HL-60 (cell line): ENCODE measurements around the gene TGFBI.

ENCODE experiments used
- DNase-seq, 2 experiments: peaks; one replicate each; pipeline ENCODE4 v3.0.0-alpha.2; 2010 to 2020; ENCODE audit warnings: low read depth in 1 of 2, low spot score in 1 of 2
- H3K27ac ChIP-seq: fragments of 250-450 bp; sonication (Bioruptor Pico); replicated peaks from 2 replicates; pipeline ENCODE4 v1.5.1; 2020; ENCODE audit warnings: mild to moderate bottlenecking, moderate library complexity
- H3K27me3 ChIP-seq: fragments of 250-450 bp; sonication (Bioruptor Pico); 2 replicates; pipeline ENCODE4 v1.5.1; 2021; ENCODE audit warnings: mild to moderate bottlenecking, moderate library complexity; ENCODE audit not compliant: insufficient read depth, poor library complexity, severe bottlenecking
- H3K4me3 ChIP-seq: replicated peaks from 2 replicates; pipeline ENCODE4 v1.5.1; 2011; ENCODE audit warnings: mild to moderate bottlenecking, control low read depth, low read length; ENCODE audit not compliant: insufficient read depth
- GABPA ChIP-seq: IDR thresholded peaks from 2 replicates; pipeline ENCODE4 v1.6.1; 2012; ENCODE audit warnings: low read depth
- POLR2AphosphoS5 ChIP-seq: IDR thresholded peaks from 2 replicates; pipeline ENCODE4 v1.6.1; 2012; ENCODE audit warnings: low read depth
- SPI1 ChIP-seq: IDR thresholded peaks from 2 replicates; pipeline ENCODE4 v1.6.1; 2012; ENCODE audit warnings: low read depth, mild to moderate bottlenecking, borderline replicate concordance
- TF ChIP-seq, protein P1 (sequence below): IDR thresholded peaks from 2 replicates; pipeline ENCODE4 v1.6.1; 2012; ENCODE audit warnings: low read depth; ENCODE audit not compliant: insufficient replicate concordance
- TF ChIP-seq, protein P2 (sequence below): IDR thresholded peaks from one replicate; pipeline ENCODE4 v1.5.1; 2011; ENCODE audit warnings: low read length, control low read depth, inconsistent platforms; ENCODE audit not compliant: insufficient read depth

TGFBI gene

GRCh38 chr5:136055612-136056309 is 27.0 kb downstream of the TGFBI start:
- TF ChIP-seq, protein P1, sequence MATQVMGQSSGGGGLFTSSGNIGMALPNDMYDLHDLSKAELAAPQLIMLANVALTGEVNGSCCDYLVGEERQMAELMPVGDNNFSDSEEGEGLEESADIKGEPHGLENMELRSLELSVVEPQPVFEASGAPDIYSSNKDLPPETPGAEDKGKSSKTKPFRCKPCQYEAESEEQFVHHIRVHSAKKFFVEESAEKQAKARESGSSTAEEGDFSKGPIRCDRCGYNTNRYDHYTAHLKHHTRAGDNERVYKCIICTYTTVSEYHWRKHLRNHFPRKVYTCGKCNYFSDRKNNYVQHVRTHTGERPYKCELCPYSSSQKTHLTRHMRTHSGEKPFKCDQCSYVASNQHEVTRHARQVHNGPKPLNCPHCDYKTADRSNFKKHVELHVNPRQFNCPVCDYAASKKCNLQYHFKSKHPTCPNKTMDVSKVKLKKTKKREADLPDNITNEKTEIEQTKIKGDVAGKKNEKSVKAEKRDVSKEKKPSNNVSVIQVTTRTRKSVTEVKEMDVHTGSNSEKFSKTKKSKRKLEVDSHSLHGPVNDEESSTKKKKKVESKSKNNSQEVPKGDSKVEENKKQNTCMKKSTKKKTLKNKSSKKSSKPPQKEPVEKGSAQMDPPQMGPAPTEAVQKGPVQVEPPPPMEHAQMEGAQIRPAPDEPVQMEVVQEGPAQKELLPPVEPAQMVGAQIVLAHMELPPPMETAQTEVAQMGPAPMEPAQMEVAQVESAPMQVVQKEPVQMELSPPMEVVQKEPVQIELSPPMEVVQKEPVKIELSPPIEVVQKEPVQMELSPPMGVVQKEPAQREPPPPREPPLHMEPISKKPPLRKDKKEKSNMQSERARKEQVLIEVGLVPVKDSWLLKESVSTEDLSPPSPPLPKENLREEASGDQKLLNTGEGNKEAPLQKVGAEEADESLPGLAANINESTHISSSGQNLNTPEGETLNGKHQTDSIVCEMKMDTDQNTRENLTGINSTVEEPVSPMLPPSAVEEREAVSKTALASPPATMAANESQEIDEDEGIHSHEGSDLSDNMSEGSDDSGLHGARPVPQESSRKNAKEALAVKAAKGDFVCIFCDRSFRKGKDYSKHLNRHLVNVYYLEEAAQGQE, result no peak
- TF ChIP-seq GABPA, result no peak
- no peak for TF ChIP-seq POLR2AphosphoS5
- TF ChIP-seq, protein P2, sequence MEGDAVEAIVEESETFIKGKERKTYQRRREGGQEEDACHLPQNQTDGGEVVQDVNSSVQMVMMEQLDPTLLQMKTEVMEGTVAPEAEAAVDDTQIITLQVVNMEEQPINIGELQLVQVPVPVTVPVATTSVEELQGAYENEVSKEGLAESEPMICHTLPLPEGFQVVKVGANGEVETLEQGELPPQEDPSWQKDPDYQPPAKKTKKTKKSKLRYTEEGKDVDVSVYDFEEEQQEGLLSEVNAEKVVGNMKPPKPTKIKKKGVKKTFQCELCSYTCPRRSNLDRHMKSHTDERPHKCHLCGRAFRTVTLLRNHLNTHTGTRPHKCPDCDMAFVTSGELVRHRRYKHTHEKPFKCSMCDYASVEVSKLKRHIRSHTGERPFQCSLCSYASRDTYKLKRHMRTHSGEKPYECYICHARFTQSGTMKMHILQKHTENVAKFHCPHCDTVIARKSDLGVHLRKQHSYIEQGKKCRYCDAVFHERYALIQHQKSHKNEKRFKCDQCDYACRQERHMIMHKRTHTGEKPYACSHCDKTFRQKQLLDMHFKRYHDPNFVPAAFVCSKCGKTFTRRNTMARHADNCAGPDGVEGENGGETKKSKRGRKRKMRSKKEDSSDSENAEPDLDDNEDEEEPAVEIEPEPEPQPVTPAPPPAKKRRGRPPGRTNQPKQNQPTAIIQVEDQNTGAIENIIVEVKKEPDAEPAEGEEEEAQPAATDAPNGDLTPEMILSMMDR, result no peak
- no peak for TF ChIP-seq SPI1
- Histone ChIP-seq H3K27ac (no peak overlapping the region), H3K27me3 (no peaks in the 10 kb centered on the region), H3K4me3 (no peak overlapping the region)
- DNase-seq, result no peak

DNA sequence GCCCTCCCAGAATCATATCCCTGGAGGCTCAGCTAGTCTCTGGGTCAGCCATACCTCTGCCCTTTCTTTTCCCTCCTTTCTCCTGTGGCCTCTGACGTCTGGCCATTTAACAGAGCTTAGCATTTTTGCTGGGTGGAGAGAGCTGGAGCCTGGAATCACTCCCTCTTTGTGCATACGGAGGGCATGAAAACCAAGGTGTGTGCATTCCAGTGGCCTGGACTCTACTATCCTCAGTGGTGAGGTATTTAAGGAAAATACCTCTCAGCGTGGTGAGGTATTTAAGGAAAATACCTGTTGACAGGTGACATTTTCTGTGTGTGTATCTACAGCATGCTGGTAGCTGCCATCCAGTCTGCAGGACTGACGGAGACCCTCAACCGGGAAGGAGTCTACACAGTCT is 27.5 kb downstream of the TGFBI start:
- DNase-seq, result no peak
- no peak overlapping the region for H3K4me3 ChIP-seq

DNA sequence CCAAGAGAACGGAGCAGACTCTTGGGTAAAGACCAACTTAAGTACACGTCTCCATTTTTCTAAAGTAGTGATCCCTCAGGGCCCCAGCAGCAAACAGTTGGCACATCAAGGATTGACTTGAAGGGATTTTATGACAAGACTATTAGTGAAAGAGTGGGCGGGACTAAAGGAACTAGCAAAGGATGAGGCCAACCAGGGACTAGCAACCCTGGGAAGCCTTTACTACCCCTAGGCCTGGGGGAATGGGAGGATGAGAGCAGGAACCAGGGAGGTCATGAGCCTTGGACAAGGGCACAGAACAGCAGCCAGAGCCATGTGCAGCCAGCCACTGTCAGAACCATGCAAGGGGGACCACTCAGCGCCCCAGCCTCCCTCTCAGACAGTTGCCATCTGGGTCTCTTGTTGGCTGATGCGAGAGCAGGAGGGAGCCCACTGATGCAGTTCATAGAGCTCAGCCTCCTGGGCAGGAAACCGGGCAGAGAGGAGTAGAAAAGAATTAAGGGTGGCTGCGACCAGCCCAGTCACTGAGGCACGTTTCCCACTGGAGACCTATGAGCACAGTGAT is 28.1 kb downstream of the TGFBI start:
- TF ChIP-seq, protein P2, result no peak
- TF ChIP-seq, protein P1, result no peak
- TF ChIP-seq SPI1 (no peak), POLR2AphosphoS5 (no peak), GABPA (no peak)
- H3K27ac ChIP-seq, result no peak overlapping the region
- DNase-seq, result no peak
- no peak overlapping the region for H3K4me3 ChIP-seq
- no peaks in the 10 kb centered on the region for H3K27me3 ChIP-seq

More for the DNA sequence above, 27.5 kb downstream of the TGFBI start:
- Histone ChIP-seq H3K27me3 (no peaks in the 10 kb centered on the region), H3K27ac (no peak overlapping the region)
- TF ChIP-seq, protein P2, result no peak
- TF ChIP-seq POLR2AphosphoS5, result no peak
- no peak for TF ChIP-seq GABPA
- TF ChIP-seq, protein P1, result no peak
- TF ChIP-seq SPI1, result no peak
